Measurements from ENCODE around the gene SCN5A. TPM values are rescaled to one million over a fixed set of nuclear protein-coding genes. Genes with fewer than 3 reads are reported as not detected.

The SCN5A gene
- polyA plus RNA-seq, 1 of the 3 experiments (the other 2 are of a cell fraction), result 0.18 TPM

- Histone ChIP-seq H3K4me3 (ENCODE audit: low read depth in 2 of 2, low read length in 1 of 2) (peak overlapping the region; percentile 52 to 62), H3K4me2 (peak overlapping the region; percentile 67), H3K4me1 (ENCODE audit: control insufficient read depth in 1 of 2, insufficient read depth in 2 of 2, low read depth in 1 of 2, low read length in 1 of 2) (peaks cover 0 to 15% of the 10 kb centered on the region in 2 experiments; a peak in 1 of 4 replicates), H3K9me3 (no peaks in the 10 kb centered on the region), H3K27me3 (ENCODE audit: insufficient read depth) (peaks cover 12% of the 10 kb centered on the region; the same call in 1 of the 2 replicates), H3K27ac (ENCODE audit: low read depth in 2 of 2, low read length in 1 of 2) (no peak overlapping the region), H4K20me1 (ENCODE audit: insufficient read depth) (no peaks in the 10 kb centered on the region), H2AFZ (ENCODE audit: low read depth) (peak overlapping the region; percentile 81; the same call in 1 of the 2 replicates), H3K36me3 (replicated peaks in 1 of 2; ENCODE audit: control insufficient read depth in 1 of 2, insufficient read depth in 2 of 2, low read length in 1 of 2) (no peaks in the 10 kb centered on the region), H3F3A (replicated peaks; ENCODE audit: insufficient read depth) (no peaks in the 10 kb centered on the region), H3K79me2 (ENCODE audit: insufficient read depth) (no peaks in the 10 kb centered on the region), H3K9me2 (no peaks in the 10 kb centered on the region), H3K9ac (0 out of 2 replicates have a peak overlapping the region, but pooled peaks have one; percentile 18)
- TF ChIP-seq, protein P1, sequence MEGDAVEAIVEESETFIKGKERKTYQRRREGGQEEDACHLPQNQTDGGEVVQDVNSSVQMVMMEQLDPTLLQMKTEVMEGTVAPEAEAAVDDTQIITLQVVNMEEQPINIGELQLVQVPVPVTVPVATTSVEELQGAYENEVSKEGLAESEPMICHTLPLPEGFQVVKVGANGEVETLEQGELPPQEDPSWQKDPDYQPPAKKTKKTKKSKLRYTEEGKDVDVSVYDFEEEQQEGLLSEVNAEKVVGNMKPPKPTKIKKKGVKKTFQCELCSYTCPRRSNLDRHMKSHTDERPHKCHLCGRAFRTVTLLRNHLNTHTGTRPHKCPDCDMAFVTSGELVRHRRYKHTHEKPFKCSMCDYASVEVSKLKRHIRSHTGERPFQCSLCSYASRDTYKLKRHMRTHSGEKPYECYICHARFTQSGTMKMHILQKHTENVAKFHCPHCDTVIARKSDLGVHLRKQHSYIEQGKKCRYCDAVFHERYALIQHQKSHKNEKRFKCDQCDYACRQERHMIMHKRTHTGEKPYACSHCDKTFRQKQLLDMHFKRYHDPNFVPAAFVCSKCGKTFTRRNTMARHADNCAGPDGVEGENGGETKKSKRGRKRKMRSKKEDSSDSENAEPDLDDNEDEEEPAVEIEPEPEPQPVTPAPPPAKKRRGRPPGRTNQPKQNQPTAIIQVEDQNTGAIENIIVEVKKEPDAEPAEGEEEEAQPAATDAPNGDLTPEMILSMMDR (IDR thresholded peaks at IDR 0.05), result no peak
- no peak for TF ChIP-seq RAD21 (IDR thresholded peaks at IDR 0.05; ENCODE audit: low read length)
- TF ChIP-seq USF2 (IDR thresholded peaks at IDR 0.05; ENCODE audit: borderline replicate concordance, low read depth, low read length), result no peak
- TF ChIP-seq, protein P2, sequence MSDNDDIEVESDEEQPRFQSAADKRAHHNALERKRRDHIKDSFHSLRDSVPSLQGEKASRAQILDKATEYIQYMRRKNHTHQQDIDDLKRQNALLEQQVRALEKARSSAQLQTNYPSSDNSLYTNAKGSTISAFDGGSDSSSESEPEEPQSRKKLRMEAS (IDR thresholded peaks at IDR 0.05; ENCODE audit: low read depth), result no peak
- no peak for TF ChIP-seq EZH2phosphoT487 (IDR thresholded peaks at IDR 0.05; ENCODE audit: borderline replicate concordance, low read depth)
- TF ChIP-seq TEAD4 (IDR thresholded peaks at IDR 0.05; ENCODE audit: borderline replicate concordance, insufficient read depth), result no peak
- TF ChIP-seq, protein P3, sequence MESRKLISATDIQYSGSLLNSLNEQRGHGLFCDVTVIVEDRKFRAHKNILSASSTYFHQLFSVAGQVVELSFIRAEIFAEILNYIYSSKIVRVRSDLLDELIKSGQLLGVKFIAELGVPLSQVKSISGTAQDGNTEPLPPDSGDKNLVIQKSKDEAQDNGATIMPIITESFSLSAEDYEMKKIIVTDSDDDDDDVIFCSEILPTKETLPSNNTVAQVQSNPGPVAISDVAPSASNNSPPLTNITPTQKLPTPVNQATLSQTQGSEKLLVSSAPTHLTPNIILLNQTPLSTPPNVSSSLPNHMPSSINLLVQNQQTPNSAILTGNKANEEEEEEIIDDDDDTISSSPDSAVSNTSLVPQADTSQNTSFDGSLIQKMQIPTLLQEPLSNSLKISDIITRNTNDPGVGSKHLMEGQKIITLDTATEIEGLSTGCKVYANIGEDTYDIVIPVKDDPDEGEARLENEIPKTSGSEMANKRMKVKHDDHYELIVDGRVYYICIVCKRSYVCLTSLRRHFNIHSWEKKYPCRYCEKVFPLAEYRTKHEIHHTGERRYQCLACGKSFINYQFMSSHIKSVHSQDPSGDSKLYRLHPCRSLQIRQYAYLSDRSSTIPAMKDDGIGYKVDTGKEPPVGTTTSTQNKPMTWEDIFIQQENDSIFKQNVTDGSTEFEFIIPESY (IDR thresholded peaks at IDR 0.05; ENCODE audit: borderline replicate concordance, low read depth), result no peak
- TF ChIP-seq NRF1 (IDR thresholded peaks at IDR 0.05; ENCODE audit: low read depth, low read length), result no peak
- TF ChIP-seq FOXM1 (IDR thresholded peaks at IDR 0.05; ENCODE audit: low read depth), result no peak
- TF ChIP-seq ELF1 (IDR thresholded peaks at IDR 0.05), result no peak
- no peak for TF ChIP-seq RXRA (IDR thresholded peaks at IDR 0.05; ENCODE audit: borderline replicate concordance, low read depth)
- no peak for TF ChIP-seq FOSL2 (IDR thresholded peaks at IDR 0.05; ENCODE audit: borderline replicate concordance, low read depth)
- ChIA-PET POLR2A (no interaction called here), CTCF (interaction anchor here (1.2 to 3.9 kb wide), 5 partner anchors 20 to 153 kb away, joined by 3 to 38 read pairs (median 4); partner anchors contain the start of gene EXOG)
- 48% methylated on average over 25 of the region's 56 CpGs for WGBS (ENCODE audit: low lambda C conversion rate)
- DNase-seq, result peak; percentile 76
Measured at GRCh38 chr3:38648659-38649499, 608 bp downstream of the SCN5A start.

Measured in SK-N-SH (cell line).